Raji (cell line): Measurements from ENCODE around the gene ST3GAL4.

Experiments used
- POLR2A ChIP-seq: IDR thresholded peaks from 2 replicates; pipeline ENCODE4 v1.6.1; 2011; ENCODE audit warnings: low read depth, low read length, control low read depth; ENCODE audit not compliant: insufficient read depth

ST3GAL4 gene

GRCh38 chr11:126393143-126393542 lies 37.7 kb downstream of the ST3GAL4 start:
- TF ChIP-seq POLR2A: no peak

DNA sequence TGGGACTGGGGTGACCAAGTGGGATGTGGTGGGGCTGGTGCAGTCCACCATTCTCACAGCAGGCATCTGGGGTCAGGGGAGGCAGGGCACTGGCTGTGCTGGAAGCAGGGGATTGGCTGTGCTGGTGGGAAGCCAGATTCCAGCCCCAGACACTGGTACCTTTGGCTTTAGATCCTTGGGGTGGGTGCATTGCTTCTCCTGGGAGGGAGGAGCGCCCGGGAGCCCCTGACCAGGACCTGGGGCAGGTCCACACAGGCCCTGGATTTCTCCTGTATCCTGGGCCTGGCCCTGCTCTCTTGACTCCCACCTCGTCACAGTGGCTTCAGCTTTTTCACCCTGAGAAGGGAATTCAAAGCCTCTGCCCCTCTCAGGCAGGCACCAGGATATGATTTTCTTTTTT lies 38.5 kb downstream of the ST3GAL4 start:
- TF ChIP-seq POLR2A: no peak

- no peak for TF ChIP-seq POLR2A
Measured at GRCh38 chr11:126396965-126397364, 41.5 kb downstream of the ST3GAL4 start.

- no peak for TF ChIP-seq POLR2A
Measured at GRCh38 chr11:126398296-126398695, 42.8 kb downstream of the ST3GAL4 start.

DNA sequence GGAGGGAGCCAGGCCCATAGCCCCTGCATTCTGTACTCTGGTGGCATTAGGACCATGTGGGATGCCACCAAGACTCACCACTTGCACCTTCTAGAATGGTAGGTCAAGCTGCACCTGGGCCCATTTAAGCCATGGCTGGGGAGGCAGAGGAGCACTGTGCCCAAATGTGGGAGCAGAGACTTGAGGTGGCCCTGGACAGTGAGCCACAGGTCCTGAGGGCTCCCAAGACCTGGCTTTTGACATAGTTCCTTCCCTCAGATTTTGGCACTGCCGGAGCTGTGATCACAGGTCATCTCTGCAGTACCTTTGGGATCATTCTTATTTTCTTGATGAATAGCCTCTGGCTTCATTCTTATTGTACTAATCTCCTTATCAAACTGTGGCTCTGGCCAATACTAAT lies 43.2 kb downstream of the ST3GAL4 start:
- no peak for TF ChIP-seq POLR2A

- no peak for TF ChIP-seq POLR2A
Measured at GRCh38 chr11:126400019-126400418, 44.5 kb downstream of the ST3GAL4 start.

- TF ChIP-seq POLR2A: no peak
Measured at GRCh38 chr11:126400479-126400878, 45.0 kb downstream of the ST3GAL4 start.

DNA sequence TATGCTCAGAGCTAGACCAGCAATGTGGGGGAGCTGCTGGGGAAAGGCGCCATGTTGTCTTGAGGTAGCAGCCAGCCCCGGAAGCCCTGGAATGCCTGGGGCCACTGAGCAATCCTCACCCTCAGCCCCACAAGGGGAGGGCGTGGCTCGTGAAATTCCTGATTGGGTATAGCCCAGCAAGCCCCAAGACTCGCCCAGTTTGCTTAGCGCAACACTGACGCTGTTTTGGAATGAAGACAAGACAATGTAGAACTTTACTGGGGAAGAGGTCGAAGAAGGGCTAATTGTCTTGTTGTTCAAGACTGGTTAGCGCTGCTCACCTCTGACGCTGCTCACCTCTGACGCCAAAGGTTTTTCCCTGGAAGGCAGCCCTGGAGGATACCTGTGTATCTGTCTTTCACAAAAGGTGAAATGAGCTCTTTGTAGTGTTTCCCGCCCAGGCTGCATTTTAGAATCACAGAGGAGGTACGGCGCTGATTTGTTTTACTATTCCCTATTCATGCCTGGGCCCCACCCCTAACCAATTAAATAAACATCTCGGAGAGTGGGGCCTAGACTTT lies 47.6 kb downstream of the ST3GAL4 start:
- no peak for TF ChIP-seq POLR2A

DNA sequence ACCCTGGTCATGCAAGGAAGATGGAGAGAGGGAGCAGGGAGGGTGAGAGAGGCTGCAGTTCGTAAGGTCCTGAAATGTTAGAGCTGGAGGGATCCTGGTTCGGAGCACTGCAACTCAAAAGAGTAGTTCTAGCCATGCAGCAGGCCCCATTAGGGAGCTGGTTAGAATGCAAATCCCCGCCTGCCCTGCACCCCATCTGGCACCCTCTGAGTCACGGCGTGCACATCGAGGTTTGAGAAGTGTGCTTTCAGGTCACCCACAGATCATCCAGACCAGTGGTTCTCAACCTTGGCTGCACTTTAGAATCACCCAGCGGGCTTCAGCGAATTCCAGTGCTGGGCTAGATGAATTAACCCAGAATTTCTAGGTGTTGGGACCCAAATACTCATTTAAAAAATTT lies 48.2 kb downstream of the ST3GAL4 start:
- TF ChIP-seq POLR2A: no peak

GRCh38 chr11:126404367-126404766 lies 48.9 kb downstream of the ST3GAL4 start:
- no peak for TF ChIP-seq POLR2A

- TF ChIP-seq POLR2A: no peak
Measured at GRCh38 chr11:126405374-126405773, 49.9 kb downstream of the ST3GAL4 start.

DNA sequence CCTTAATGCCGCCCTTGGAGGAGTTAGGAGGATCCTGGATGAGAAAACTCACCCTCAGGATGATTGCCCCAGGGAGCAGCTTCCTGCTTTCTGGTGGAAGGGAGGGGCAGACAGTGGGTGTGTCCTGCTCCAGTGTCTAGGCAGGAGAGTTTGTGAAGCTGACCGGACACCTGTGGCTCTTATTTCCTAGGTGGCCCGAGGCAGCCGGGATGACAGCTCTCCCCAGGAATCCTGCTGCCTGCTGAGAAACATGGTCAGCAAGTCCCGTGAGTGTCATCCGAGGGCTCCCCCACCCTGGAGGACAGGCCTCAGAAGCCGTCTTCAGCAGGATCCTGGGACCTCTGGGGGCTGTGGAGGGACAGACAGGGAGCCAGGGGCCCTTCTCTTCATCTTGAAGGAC lies 50.4 kb downstream of the ST3GAL4 start:
- TF ChIP-seq POLR2A: no peak

- TF ChIP-seq POLR2A: no peak
Measured at GRCh38 chr11:126406368-126406767, 50.9 kb downstream of the ST3GAL4 start.

- no peak for TF ChIP-seq POLR2A
Measured at GRCh38 chr11:126407101-126407521, 51.6 kb downstream of the ST3GAL4 start.

- no peak for TF ChIP-seq POLR2A
Measured at GRCh38 chr11:126407682-126408288, 52.3 kb downstream of the ST3GAL4 start.

DNA sequence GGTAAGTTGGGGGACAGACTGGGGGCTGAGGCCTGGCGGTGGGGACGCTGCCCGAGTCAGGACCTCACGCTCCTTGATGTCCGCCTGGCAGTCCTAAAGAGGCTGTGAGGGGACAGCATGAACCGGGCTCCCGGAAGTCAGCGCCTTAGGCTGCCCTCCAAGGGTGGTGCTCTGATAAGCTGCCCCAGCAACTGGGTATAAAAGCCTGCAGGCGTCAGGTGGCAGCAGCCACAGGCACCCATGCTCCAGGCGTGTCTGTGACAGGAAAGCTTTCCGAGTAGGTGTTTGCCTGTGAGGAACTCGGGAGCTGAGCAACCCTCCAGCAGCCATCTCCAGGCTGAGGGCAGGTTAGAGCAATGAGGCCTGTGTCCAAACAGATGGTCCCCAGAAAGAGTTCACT lies 53.0 kb downstream of the ST3GAL4 start:
- no peak for TF ChIP-seq POLR2A

DNA sequence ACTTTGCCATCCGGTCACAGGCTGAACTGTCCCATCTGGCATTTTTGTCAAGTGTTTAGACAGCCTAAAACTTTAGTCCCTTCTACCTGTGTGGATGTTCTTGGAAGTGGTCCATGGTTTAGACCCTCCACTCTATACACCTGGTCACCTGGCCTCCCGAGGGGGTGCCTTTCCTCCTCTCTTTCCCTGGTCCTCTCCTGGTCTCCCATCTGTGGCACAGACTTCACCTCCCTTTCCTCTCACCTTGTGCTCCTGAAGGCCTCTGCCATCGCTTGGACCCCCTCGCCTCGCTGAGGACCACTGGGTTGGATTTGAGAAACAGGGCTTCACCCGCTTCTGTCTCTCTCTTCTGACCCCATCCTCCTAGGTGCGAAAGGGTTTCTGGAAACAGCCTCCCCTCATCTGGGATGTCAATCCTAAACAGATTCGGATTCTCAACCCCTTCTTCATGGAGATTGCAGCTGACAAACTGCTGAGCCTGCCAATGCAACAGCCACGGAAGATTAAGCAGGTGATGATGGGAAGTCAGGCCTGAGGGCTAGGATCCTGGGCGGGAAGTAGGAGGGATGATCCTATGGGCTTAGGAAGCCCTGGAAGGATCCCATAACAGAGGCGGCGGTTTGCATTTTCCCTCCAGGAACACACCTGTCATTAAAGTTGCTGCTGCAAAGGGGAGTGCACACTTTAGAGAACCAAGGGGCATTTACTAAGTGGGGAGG lies 53.6 kb downstream of the ST3GAL4 start:
- TF ChIP-seq POLR2A: no peak

DNA sequence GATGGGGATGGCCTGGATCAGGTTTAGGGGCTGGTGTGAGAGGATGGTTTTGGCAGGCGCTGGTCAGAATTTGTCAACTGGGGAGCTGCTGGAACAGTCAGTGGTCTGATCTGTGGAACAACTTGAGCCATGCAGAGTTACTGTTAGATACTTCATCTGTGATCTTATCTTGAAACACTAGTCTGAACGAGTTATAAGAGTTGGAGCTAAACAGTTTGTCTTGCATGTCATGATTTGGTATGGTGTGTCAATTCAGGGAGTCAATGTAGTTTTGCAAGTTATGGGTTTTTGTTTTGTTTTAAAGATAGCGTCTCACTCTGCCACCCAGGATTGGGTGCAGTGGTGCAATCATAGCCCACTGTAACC lies 54.1 kb downstream of the ST3GAL4 start:
- no peak for TF ChIP-seq POLR2A
